Breast epithelium (tissue), 4 donors: ENCODE results near the gene SCD5. TPM values are rescaled to one million over a fixed set of nuclear protein-coding genes. Genes with fewer than 3 reads are reported as not detected.

ENCODE experiments used
- DNase-seq, 2 donors: peaks; one replicate each; pipeline ENCODE4 v3.0.0-alpha.2; 2019; ENCODE audit warnings: low spot score in 2 of 2
- H3K27ac ChIP-seq, 2 donors: fragments of 200-600 bp; sonication (generic) in 1 of 2; one replicate each; pipeline ENCODE4 v1.5.1; 2016 to 2019; ENCODE audit warnings: mild to moderate bottlenecking in 1 of 2
- H3K27me3 ChIP-seq, 2 donors: fragments of 200-600 bp; sonication (generic) in 1 of 2; one replicate each; pipeline versions ENCODE4 v1.5.1 to v1.6.0; 2017 to 2019; ENCODE audit warnings: control low read depth in 1 of 2, mild to moderate bottlenecking in 1 of 2
- H3K36me3 ChIP-seq: fragments of 200-600 bp; one replicate; pipeline ENCODE4 v1.5.1; 2019
- H3K4me1 ChIP-seq, 2 donors: fragments of 200-600 bp; sonication (generic); one replicate each; pipeline ENCODE4 v1.5.1; 2016 to 2019; ENCODE audit warnings: control low read depth in 1 of 2
- H3K4me3 ChIP-seq, 3 donors: fragments of 200-600 bp; sonication (generic); 1 replicate in 2 of 3; 2 replicates in 1 of 3; pipeline ENCODE4 v1.5.1; 2016 to 2019; ENCODE audit warnings: mild to moderate bottlenecking in 3 of 3, moderate library complexity in 2 of 3
- H3K9me3 ChIP-seq, 2 donors: fragments of 200-600 bp; sonication (generic) in 1 of 2; one replicate each; pipeline ENCODE4 v1.5.1; 2016 to 2019; ENCODE audit warnings: control low read depth in 1 of 2
- POLR2A ChIP-seq: fragments of 450-650 bp; IDR thresholded peaks from one replicate; pipeline ENCODE4 v1.6.1; 2016; ENCODE audit warnings: antibody characterized with exemption, mild to moderate bottlenecking, moderate library complexity
- POLR2AphosphoS5 ChIP-seq, 3 donors: sonication (generic); formaldehyde crosslinking; IDR thresholded peaks; one replicate each; pipeline ENCODE4 v1.6.1; 2017; ENCODE audit warnings: antibody characterized with exemption in 3 of 3
- intact Hi-C: fragments of 100-400 bp; cut with DNase I; formaldehyde crosslinking; loops from one replicate; pipeline ENCODE4 v1.15.1; 2023; ENCODE audit warnings: low total_unique reads
- total RNA-seq, 3 donors: library from RNA; depleted of rRNA; stranded (reverse); fragments of >200 nt; gene quantifications; one replicate each; pipeline ENCODE4 v1.1.0, GENCODE V29; 2016
- TF ChIP-seq, protein P1 (sequence below), 3 donors: fragments of 450-650 bp; IDR thresholded peaks; one replicate each; pipeline ENCODE4 v1.5.1; 2016 to 2017; ENCODE audit warnings: antibody characterized with exemption in 3 of 3, mild to moderate bottlenecking in 3 of 3, moderate library complexity in 3 of 3

The SCD5 gene
- total RNA-seq, 3 donors from 2014 or later: 9.8 to 17.0 (median 14.7) TPM

DNA sequence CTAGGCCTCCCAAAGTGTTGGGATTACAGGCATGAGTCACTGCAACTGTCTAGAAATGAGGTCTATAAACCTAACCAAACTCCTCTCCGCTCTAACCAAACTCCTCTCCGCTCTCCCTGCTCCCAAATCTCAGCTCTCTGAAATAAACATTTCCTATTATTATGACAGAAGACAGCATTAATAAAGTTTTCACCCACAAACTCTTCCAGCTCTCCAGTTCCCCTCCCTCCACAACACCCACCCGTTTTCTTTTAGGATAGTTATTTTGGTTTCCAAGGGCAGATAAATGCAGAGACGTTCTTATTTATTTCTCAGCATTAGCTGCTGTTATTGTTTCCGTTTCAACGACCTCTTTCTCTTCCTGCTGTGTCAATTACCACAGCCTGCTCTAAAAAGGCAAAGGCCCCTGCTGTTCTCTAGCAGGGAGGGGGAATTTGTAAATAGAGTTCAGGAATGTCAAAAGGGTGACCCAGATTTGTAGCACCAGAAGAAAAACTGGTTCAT, 13.3 kb upstream of the SCD5 start:
- Histone ChIP-seq H3K4me3 (no peak overlapping the region), H3K9me3 (no peaks in the 10 kb centered on the region), H3K4me1 (no peaks in the 10 kb centered on the region), H3K36me3 (no peaks in the 10 kb centered on the region), H3K27ac (no peak overlapping the region), H3K27me3 (no peaks in the 10 kb centered on the region)
- no peak for DNase-seq
- intact Hi-C loops: no loop called here
- TF ChIP-seq, protein P1, sequence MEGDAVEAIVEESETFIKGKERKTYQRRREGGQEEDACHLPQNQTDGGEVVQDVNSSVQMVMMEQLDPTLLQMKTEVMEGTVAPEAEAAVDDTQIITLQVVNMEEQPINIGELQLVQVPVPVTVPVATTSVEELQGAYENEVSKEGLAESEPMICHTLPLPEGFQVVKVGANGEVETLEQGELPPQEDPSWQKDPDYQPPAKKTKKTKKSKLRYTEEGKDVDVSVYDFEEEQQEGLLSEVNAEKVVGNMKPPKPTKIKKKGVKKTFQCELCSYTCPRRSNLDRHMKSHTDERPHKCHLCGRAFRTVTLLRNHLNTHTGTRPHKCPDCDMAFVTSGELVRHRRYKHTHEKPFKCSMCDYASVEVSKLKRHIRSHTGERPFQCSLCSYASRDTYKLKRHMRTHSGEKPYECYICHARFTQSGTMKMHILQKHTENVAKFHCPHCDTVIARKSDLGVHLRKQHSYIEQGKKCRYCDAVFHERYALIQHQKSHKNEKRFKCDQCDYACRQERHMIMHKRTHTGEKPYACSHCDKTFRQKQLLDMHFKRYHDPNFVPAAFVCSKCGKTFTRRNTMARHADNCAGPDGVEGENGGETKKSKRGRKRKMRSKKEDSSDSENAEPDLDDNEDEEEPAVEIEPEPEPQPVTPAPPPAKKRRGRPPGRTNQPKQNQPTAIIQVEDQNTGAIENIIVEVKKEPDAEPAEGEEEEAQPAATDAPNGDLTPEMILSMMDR (IDR thresholded peaks at IDR 0.05): no peak
- TF ChIP-seq POLR2AphosphoS5 (IDR thresholded peaks at IDR 0.05) (no peak), POLR2A (no peak)

GRCh38 chr4:82811392-82811791, 12.8 kb upstream of the SCD5 start:
- no peak for TF ChIP-seq POLR2A
- TF ChIP-seq, protein P1 (IDR thresholded peaks at IDR 0.05): no peak
- TF ChIP-seq POLR2AphosphoS5 (IDR thresholded peaks at IDR 0.05): no peak
- H3K4me3 ChIP-seq: no peak overlapping the region
- no peak overlapping the region for H3K27ac ChIP-seq
- no peaks in the 10 kb centered on the region for H3K36me3 ChIP-seq
- H3K9me3 ChIP-seq: no peaks in the 10 kb centered on the region
- no peak for DNase-seq
- H3K27me3 ChIP-seq: no peaks in the 10 kb centered on the region
- intact Hi-C loops: no loop called here
- no peaks in the 10 kb centered on the region for H3K4me1 ChIP-seq

- H3K27ac ChIP-seq: no peak overlapping the region
- no peaks in the 10 kb centered on the region for H3K36me3 ChIP-seq
- TF ChIP-seq, protein P1 (IDR thresholded peaks at IDR 0.05): no peak
- TF ChIP-seq POLR2A (no peak), POLR2AphosphoS5 (IDR thresholded peaks at IDR 0.05) (no peak)
- no peak for DNase-seq
- H3K27me3 ChIP-seq: no peaks in the 10 kb centered on the region
- intact Hi-C loops: no loop called here
- no peaks in the 10 kb centered on the region for H3K4me1 ChIP-seq
- no peaks in the 10 kb centered on the region for H3K9me3 ChIP-seq
- no peak overlapping the region for H3K4me3 ChIP-seq
These were observed 11.6 kb upstream of the SCD5 start for GRCh38 chr4:82810176-82810575.

GRCh38 chr4:82809619-82810018, 11.0 kb upstream of the SCD5 start:
- Histone ChIP-seq H3K36me3 (no peaks in the 10 kb centered on the region), H3K27ac (no peak overlapping the region), H3K27me3 (no peaks in the 10 kb centered on the region), H3K4me1 (no peaks in the 10 kb centered on the region), H3K9me3 (no peaks in the 10 kb centered on the region), H3K4me3 (no peak overlapping the region)
- no peak for DNase-seq
- intact Hi-C loops: no loop called here
- TF ChIP-seq, protein P1 (IDR thresholded peaks at IDR 0.05): no peak
- no peak for TF ChIP-seq POLR2A
- TF ChIP-seq POLR2AphosphoS5 (IDR thresholded peaks at IDR 0.05): no peak

DNA sequence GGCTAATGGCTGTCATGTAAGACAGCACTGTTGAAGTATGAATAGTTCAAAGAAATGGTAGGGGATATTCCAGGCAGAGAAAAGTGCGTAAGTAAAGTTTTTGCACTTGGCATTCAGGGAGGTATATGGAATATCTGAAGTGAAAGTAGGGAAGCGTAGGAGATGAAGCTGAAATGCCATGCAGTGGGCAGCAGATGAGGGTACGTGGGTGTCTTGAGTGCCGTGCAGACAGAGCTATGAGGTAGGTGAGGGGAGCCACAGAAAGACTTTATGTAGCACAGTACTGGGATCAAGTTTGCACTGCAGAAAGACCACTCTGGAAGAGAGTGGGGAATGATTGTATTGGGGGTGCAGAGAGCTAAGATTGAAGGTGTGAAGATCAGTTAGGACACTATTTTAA, 5.2 kb upstream of the SCD5 start:
- Histone ChIP-seq H3K4me3 (no peak overlapping the region), H3K36me3 (no peaks in the 10 kb centered on the region), H3K4me1 (no peaks in the 10 kb centered on the region), H3K9me3 (no peaks in the 10 kb centered on the region), H3K27ac (no peak overlapping the region), H3K27me3 (no peaks in the 10 kb centered on the region)
- TF ChIP-seq, protein P1 (IDR thresholded peaks at IDR 0.05): no peak
- no peak for TF ChIP-seq POLR2AphosphoS5 (IDR thresholded peaks at IDR 0.05)
- TF ChIP-seq POLR2A: no peak
- no peak for DNase-seq
- intact Hi-C loops: no loop called here
